ENCODE measurements around the gene EDAR. TPM values are rescaled to one million over a fixed set of nuclear protein-coding genes. Genes with fewer than 3 reads are reported as not detected.

Gene EDAR
- polyA plus RNA-seq, 1 donor, result not detected

- no peak for DNase-seq
Observed at GRCh38 chr2:108965540-108966289, 23.3 kb downstream of the EDAR start.

GRCh38 chr2:108963057-108963456 is 26.0 kb downstream of the EDAR start:
- no peak for DNase-seq

- DNase-seq, result no peak
Observed at GRCh38 chr2:108961796-108962195, 27.2 kb downstream of the EDAR start.

GRCh38 chr2:108960006-108960405 is 29.0 kb downstream of the EDAR start:
- DNase-seq, result no peak

- DNase-seq, result no peak
Observed at GRCh38 chr2:108959401-108959800, 29.6 kb downstream of the EDAR start.

- no peak for DNase-seq
Observed at GRCh38 chr2:108958632-108959341, 30.2 kb downstream of the EDAR start.

- no peak for DNase-seq
Observed at GRCh38 chr2:108958002-108958401, 31.0 kb downstream of the EDAR start.

GRCh38 chr2:108956375-108956774 is 32.6 kb downstream of the EDAR start:
- DNase-seq, result no peak

- no peak for DNase-seq
Observed at GRCh38 chr2:108950369-108951135, 38.5 kb downstream of the EDAR start.

- no peak for DNase-seq
Observed at GRCh38 chr2:108949316-108950239, 39.4 kb downstream of the EDAR start.

- DNase-seq, result no peak
Observed at GRCh38 chr2:108947271-108947907, 41.6 kb downstream of the EDAR start.

- no peak for DNase-seq
Observed at GRCh38 chr2:108946442-108946841, 42.6 kb downstream of the EDAR start.

- no peak for DNase-seq
Observed at GRCh38 chr2:108945969-108946368, 43.1 kb downstream of the EDAR start.

- no peak for DNase-seq
Observed at GRCh38 chr2:108944601-108945331, 44.3 kb downstream of the EDAR start.

GRCh38 chr2:108943751-108944150 is 45.3 kb downstream of the EDAR start:
- no peak for DNase-seq

GRCh38 chr2:108942888-108943287 is 46.1 kb downstream of the EDAR start:
- no peak for DNase-seq

GRCh38 chr2:108942231-108942825 is 46.7 kb downstream of the EDAR start:
- no peak for DNase-seq

- no peak for DNase-seq
Observed at GRCh38 chr2:108941767-108942166, 47.3 kb downstream of the EDAR start.

- no peak for DNase-seq
Observed at GRCh38 chr2:108941161-108941665, 47.8 kb downstream of the EDAR start.

- no peak for DNase-seq
Observed at GRCh38 chr2:108940156-108940555, 48.9 kb downstream of the EDAR start.
